ENCODE data around the gene CDK8.
A peak's percentile ranks its signal among the peaks of the same experiment; 100 is the strongest.

CDK8 gene

DNA sequence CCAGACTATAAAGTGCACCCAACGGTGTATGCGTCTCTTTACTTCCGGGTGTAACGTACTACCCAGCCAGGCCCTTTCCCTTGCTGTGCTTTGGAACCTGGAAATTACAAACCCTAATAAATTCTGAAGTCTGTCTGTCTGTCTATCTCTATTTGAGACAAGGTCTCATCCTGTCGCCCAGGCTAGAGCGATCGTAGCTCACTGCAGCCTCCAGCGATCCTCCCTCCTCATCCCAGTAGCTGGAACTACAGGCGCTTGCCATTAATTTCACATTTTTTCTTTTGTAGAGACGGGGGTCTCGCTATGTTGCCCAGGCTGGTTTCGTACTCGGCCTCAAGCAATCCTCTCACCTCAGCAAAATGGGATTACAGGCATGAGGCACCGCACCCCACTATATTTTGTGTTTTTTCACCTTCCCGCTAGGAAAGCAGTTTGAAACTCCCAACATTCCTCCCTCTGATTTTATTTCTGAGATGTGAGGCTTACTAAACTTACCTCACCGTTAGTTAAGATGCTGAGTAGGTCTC is 31.3 kb upstream of the CDK8 start:
- peaks cover 27% of the 10 kb centered on the region for H3K4me1 ChIP-seq (ENCODE audit: control insufficient read depth, low read length)
- H3K36me3 ChIP-seq (ENCODE audit: control insufficient read depth, low read length): peaks cover 40% of the 10 kb centered on the region
- no peaks in the 10 kb centered on the region for H3K9me3 ChIP-seq (ENCODE audit: control insufficient read depth, insufficient read depth, low read length)
- peak overlapping the region; percentile 90 for H3K4me3 ChIP-seq (ENCODE audit: low read length)
- TF ChIP-seq EZH2phosphoT487 (IDR thresholded peaks at IDR 0.05; ENCODE audit: borderline replicate concordance, low read length): no peak
- TF ChIP-seq, protein P1, sequence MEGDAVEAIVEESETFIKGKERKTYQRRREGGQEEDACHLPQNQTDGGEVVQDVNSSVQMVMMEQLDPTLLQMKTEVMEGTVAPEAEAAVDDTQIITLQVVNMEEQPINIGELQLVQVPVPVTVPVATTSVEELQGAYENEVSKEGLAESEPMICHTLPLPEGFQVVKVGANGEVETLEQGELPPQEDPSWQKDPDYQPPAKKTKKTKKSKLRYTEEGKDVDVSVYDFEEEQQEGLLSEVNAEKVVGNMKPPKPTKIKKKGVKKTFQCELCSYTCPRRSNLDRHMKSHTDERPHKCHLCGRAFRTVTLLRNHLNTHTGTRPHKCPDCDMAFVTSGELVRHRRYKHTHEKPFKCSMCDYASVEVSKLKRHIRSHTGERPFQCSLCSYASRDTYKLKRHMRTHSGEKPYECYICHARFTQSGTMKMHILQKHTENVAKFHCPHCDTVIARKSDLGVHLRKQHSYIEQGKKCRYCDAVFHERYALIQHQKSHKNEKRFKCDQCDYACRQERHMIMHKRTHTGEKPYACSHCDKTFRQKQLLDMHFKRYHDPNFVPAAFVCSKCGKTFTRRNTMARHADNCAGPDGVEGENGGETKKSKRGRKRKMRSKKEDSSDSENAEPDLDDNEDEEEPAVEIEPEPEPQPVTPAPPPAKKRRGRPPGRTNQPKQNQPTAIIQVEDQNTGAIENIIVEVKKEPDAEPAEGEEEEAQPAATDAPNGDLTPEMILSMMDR (IDR thresholded peaks at IDR 0.05; ENCODE audit: low read depth, low read length, poor library complexity, severe bottlenecking): no peak
- H4K20me1 ChIP-seq (ENCODE audit: control insufficient read depth, insufficient read depth, low read depth, low read length): no peaks in the 10 kb centered on the region
- no peaks in the 10 kb centered on the region for H3K27me3 ChIP-seq (ENCODE audit: control insufficient read depth, low read length)
- H3K9me2 ChIP-seq (replicated peaks; ENCODE audit: control insufficient read depth, low read length): no peaks in the 10 kb centered on the region
- H3F3A ChIP-seq (ENCODE audit: control insufficient read depth, insufficient read depth): no peaks in the 10 kb centered on the region
- peaks cover 25% of the 10 kb centered on the region for H3K79me2 ChIP-seq (ENCODE audit: control insufficient read depth, low read length)
- peak overlapping the region; percentile 87 for H3K4me2 ChIP-seq (ENCODE audit: low read length)
- peak overlapping the region; percentile 83 for H3K27ac ChIP-seq (ENCODE audit: low read depth, low read length)

DNA sequence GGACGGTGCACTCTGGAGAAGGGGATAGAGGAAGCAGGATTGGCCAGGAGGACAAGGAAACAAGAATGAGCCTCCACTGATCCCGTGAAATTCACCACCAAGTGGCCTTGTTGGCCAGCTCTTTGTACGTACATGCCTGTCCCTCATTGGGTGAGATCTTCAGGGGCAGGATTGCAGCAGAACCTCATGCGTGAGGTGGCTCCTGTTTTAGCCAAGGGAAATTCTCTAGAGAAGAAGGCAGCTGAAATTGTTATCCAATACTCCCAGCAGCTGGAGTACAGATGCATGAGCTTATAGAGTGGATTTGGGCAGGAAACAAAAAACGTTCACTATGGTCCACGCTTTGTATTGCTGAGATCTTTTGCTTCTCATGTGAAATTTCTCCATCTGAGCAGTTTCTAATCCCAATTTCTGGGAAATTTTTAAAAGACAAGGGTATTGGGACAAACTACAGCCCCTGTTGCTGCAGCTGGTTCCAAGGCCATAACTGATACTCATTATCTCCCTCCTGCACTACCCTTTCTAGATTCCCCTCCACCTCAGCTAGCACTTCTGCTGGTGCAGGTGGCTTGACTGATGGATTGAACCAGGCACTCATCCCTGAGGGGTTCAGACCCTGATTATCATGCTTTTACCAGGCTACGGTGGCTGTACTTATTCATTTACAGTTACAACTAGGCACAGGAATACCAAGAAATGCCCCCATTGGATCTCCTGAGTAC is 27.9 kb upstream of the CDK8 start:
- no peak overlapping the region for H3K4me2 ChIP-seq (ENCODE audit: low read length)
- H4K20me1 ChIP-seq (ENCODE audit: control insufficient read depth, insufficient read depth, low read depth, low read length): no peaks in the 10 kb centered on the region
- no peaks in the 10 kb centered on the region for H3K9me2 ChIP-seq (replicated peaks; ENCODE audit: control insufficient read depth, low read length)
- no peaks in the 10 kb centered on the region for H3K9me3 ChIP-seq (ENCODE audit: control insufficient read depth, insufficient read depth, low read length)
- peaks cover 5% of the 10 kb centered on the region for H3K36me3 ChIP-seq (ENCODE audit: control insufficient read depth, low read length)
- no peak overlapping the region for H3K4me3 ChIP-seq (ENCODE audit: low read length)
- no peaks in the 10 kb centered on the region for H3F3A ChIP-seq (ENCODE audit: control insufficient read depth, insufficient read depth)
- H3K27me3 ChIP-seq (ENCODE audit: control insufficient read depth, low read length): no peaks in the 10 kb centered on the region
- no peak overlapping the region for H3K27ac ChIP-seq (ENCODE audit: low read depth, low read length)
- H3K4me1 ChIP-seq (ENCODE audit: control insufficient read depth, low read length): peaks cover 9% of the 10 kb centered on the region
- peaks cover 6% of the 10 kb centered on the region for H3K79me2 ChIP-seq (ENCODE audit: control insufficient read depth, low read length)
- TF ChIP-seq EZH2phosphoT487 (IDR thresholded peaks at IDR 0.05; ENCODE audit: borderline replicate concordance, low read length): no peak
- TF ChIP-seq, protein P1 (IDR thresholded peaks at IDR 0.05; ENCODE audit: low read depth, low read length, poor library complexity, severe bottlenecking): no peak

DNA sequence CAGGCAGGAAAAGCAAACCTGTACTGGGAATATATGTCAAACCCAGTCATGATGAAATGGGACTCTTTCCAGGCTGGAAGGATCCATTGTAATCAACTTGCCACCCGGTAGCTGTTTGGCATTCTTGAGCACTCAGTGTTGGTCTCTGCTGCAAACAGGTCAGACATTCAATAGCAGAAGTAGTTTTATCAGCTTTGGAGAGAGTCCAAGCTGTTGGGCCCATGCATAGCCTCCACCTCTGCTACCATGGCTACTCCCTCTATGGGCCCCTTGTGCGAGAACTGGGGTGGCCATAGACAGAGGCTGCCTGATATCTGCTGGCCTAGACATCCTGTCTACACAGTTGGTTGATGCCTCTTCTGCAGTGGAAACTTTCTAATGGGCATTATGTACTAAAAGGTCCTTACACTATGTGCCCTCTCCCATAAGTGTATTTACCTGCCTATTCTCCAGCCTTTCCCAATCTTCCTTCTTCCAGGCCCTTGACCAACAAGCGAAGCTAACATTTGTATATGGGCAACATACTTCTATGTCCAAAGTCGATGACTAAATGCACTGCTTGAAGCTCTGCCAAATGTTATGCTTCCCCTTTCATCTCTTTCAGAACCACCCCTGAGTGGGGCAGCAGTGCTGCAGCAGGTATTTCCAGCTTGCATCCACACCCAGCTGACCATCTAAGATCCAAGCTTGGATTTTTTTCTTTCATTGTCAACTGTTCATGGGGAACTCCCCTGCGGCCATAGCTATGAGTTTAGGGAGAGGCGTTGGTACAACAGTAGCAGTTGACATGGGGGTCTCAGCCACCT is 26.6 kb upstream of the CDK8 start:
- H3K27me3 ChIP-seq (ENCODE audit: control insufficient read depth, low read length): no peaks in the 10 kb centered on the region
- H4K20me1 ChIP-seq (ENCODE audit: control insufficient read depth, insufficient read depth, low read depth, low read length): no peaks in the 10 kb centered on the region
- no peaks in the 10 kb centered on the region for H3K9me3 ChIP-seq (ENCODE audit: control insufficient read depth, insufficient read depth, low read length)
- H3K36me3 ChIP-seq (ENCODE audit: control insufficient read depth, low read length): no peaks in the 10 kb centered on the region
- no peaks in the 10 kb centered on the region for H3K79me2 ChIP-seq (ENCODE audit: control insufficient read depth, low read length)
- H3K4me1 ChIP-seq (ENCODE audit: control insufficient read depth, low read length): peaks cover 9% of the 10 kb centered on the region
- no peak overlapping the region for H3K4me2 ChIP-seq (ENCODE audit: low read length)
- H3K27ac ChIP-seq (ENCODE audit: low read depth, low read length): no peak overlapping the region
- H3F3A ChIP-seq (ENCODE audit: control insufficient read depth, insufficient read depth): no peaks in the 10 kb centered on the region
- no peak overlapping the region for H3K4me3 ChIP-seq (ENCODE audit: low read length)
- H3K9me2 ChIP-seq (replicated peaks; ENCODE audit: control insufficient read depth, low read length): no peaks in the 10 kb centered on the region
- TF ChIP-seq EZH2phosphoT487 (IDR thresholded peaks at IDR 0.05; ENCODE audit: borderline replicate concordance, low read length): no peak
- TF ChIP-seq, protein P1 (IDR thresholded peaks at IDR 0.05; ENCODE audit: low read depth, low read length, poor library complexity, severe bottlenecking): no peak
